MCF 10A (cell line): ENCODE results near the gene FMOD. TPM values are rescaled to one million over a fixed set of nuclear protein-coding genes. Genes with fewer than 3 reads are reported as not detected.

Source experiments
- BruUV-seq: library from RNA; stranded (reverse); fragments of 400-500 nt; replicated peaks from 2 replicates; lab custom pipeline; 2021; lab: Mats Ljungman, UMichigan
- CTCF ChIA-PET: fragments of 300-600 bp; sonication (Branson Sonifier 250); formaldehyde crosslinking; extraction: SDS; loops from one replicate; lab custom pipeline; 2021; ENCODE audit warnings: antibody characterized with exemption, inconsistent platforms; lab: Yijun Ruan, JAX
- POLR2A ChIA-PET: fragments of 300-600, 350-650 bp; sonication (Branson Sonifier 250); formaldehyde crosslinking; extraction: SDS; loops from one replicate; lab custom pipeline; 2020; ENCODE audit warnings: antibody characterized with exemption, inconsistent platforms; lab: Yijun Ruan, JAX
- DNase-seq: peaks from one replicate; pipeline ENCODE4 v3.0.0-alpha.2; 2018; ENCODE audit not compliant: unreplicated experiment
- H3K27ac Mint-ChIP-seq: one replicate; pipeline ENCODE4 v1.8.0; 2022; ENCODE audit warnings: mild to moderate bottlenecking, low read depth, mixed read lengths; ENCODE audit not compliant: unreplicated experiment
- H3K27me3 Mint-ChIP-seq: one replicate; pipeline ENCODE4 v1.8.0; 2022; ENCODE audit warnings: mixed read lengths; ENCODE audit not compliant: insufficient read depth, unreplicated experiment
- H3K36me3 Mint-ChIP-seq: one replicate; pipeline ENCODE4 v1.8.0; 2022; ENCODE audit warnings: mild to moderate bottlenecking, moderate library complexity, mixed read lengths; ENCODE audit not compliant: insufficient read depth, unreplicated experiment
- H3K4me1 Mint-ChIP-seq: one replicate; pipeline ENCODE4 v1.8.0; 2022; ENCODE audit warnings: mixed read lengths; ENCODE audit not compliant: insufficient read depth, unreplicated experiment
- H3K4me3 Mint-ChIP-seq: one replicate; pipeline ENCODE4 v1.8.0; 2022; ENCODE audit warnings: mild to moderate bottlenecking, moderate library complexity, mixed read lengths; ENCODE audit not compliant: unreplicated experiment
- H3K9me3 Mint-ChIP-seq: one replicate; pipeline ENCODE4 v1.8.0; 2022; ENCODE audit warnings: mixed read lengths; ENCODE audit not compliant: unreplicated experiment
- intact Hi-C: fragments of 100-400 bp; cut with micrococcal nuclease; formaldehyde crosslinking; loops from 2 replicates; pipeline ENCODE4 v1.14.1; 2022
- total RNA-seq: library from RNA; stranded (reverse); gene quantifications from 2 replicates; pipeline ENCODE4 v1.2.3, GENCODE V29; 2022
- TF ChIP-seq, protein P1 (sequence below): fragments of 200-600 bp; IDR thresholded peaks from one replicate; pipeline ENCODE4 v1.8.0; 2022; ENCODE audit warnings: antibody characterized with exemption, mild to moderate bottlenecking; ENCODE audit not compliant: unreplicated experiment

FMOD gene
- total RNA-seq, 1 experiment from 2014 or later, result not detected

DNA sequence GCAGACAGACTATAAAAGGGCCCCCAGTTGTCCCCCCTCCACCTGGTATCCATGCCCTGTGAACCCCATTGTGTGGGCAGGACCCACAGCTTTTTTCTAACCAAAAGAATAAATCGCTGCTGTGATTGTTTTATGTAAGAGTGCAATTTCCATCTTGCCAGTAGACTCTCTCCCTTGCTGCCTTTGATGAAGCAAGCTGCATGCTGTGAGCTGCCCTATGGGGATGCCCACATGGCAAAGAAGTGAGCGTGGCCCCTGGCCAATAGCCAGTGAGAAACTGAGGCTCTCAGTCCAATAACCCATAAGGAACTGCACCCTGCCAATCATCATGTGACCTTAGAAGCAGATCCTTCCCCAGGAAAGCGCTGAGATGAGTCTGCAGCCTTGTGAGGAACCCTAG lies 37.8 kb upstream of the FMOD start:
- POLR2A ChIA-PET, result interaction anchor here (0.5 to 1.7 kb wide), 4 partner anchors 11 to 262 kb away, joined by 4 to 6 read pairs (median 4); no protein-coding TSS in a partner anchor
- DNase-seq, result no peak
- peaks cover 11% of the 10 kb centered on the region for H3K9me3 Mint-ChIP-seq
- no peak overlapping the region for H3K27ac Mint-ChIP-seq
- CTCF ChIA-PET, result interaction anchor here (0.9 to 1.0 kb wide), 2 partner anchors 46 to 99 kb away, joined by 3 read pairs; no protein-coding TSS in a partner anchor
- intact Hi-C loops, result no loop called here
- H3K4me3 Mint-ChIP-seq, result no peak overlapping the region
- no peaks in the 10 kb centered on the region for H3K36me3 Mint-ChIP-seq
- TF ChIP-seq, protein P1, sequence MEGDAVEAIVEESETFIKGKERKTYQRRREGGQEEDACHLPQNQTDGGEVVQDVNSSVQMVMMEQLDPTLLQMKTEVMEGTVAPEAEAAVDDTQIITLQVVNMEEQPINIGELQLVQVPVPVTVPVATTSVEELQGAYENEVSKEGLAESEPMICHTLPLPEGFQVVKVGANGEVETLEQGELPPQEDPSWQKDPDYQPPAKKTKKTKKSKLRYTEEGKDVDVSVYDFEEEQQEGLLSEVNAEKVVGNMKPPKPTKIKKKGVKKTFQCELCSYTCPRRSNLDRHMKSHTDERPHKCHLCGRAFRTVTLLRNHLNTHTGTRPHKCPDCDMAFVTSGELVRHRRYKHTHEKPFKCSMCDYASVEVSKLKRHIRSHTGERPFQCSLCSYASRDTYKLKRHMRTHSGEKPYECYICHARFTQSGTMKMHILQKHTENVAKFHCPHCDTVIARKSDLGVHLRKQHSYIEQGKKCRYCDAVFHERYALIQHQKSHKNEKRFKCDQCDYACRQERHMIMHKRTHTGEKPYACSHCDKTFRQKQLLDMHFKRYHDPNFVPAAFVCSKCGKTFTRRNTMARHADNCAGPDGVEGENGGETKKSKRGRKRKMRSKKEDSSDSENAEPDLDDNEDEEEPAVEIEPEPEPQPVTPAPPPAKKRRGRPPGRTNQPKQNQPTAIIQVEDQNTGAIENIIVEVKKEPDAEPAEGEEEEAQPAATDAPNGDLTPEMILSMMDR, result no peak
- no peaks in the 10 kb centered on the region for H3K4me1 Mint-ChIP-seq
- peaks cover 74% of the 10 kb centered on the region for H3K27me3 Mint-ChIP-seq
- BruUV-seq, result no TSS peak

DNA sequence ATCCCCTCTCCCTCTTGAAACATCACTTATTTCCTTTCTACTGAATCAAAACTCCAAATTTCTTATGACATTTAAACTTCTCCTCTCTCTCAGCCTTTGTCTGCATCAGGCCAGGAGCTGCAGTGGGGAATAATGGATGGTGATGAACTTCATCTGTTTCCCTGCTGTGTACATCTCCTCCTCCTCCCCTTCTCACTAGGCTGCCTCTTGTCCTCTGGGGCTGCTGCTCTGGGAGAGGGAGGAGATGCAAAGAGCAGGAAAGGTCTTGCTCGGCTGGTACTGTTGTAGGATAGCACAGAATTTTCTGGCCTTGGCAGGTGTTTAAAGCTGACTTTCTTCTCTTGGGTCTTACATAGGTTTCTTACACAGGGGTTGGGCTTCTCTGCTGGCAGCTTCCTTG lies 31.1 kb upstream of the FMOD start:
- H3K4me1 Mint-ChIP-seq, result no peaks in the 10 kb centered on the region
- TF ChIP-seq, protein P1, result no peak
- peaks cover 76% of the 10 kb centered on the region for H3K27me3 Mint-ChIP-seq
- no peak overlapping the region for H3K27ac Mint-ChIP-seq
- CTCF ChIA-PET, result interaction anchor here (0.7 to 2.8 kb wide), 3 partner anchors 42 to 122 kb away, joined by 3 to 13 read pairs (median 4); no protein-coding TSS in a partner anchor
- no peaks in the 10 kb centered on the region for H3K36me3 Mint-ChIP-seq
- intact Hi-C loops, result no loop called here
- BruUV-seq, result no TSS peak
- POLR2A ChIA-PET, result interaction anchor here (0.6 to 0.7 kb wide), 3 partner anchors 13 to 47 kb away, joined by 3 read pairs; no protein-coding TSS in a partner anchor
- no peak overlapping the region for H3K4me3 Mint-ChIP-seq
- no peak for DNase-seq
- no peaks in the 10 kb centered on the region for H3K9me3 Mint-ChIP-seq

DNA sequence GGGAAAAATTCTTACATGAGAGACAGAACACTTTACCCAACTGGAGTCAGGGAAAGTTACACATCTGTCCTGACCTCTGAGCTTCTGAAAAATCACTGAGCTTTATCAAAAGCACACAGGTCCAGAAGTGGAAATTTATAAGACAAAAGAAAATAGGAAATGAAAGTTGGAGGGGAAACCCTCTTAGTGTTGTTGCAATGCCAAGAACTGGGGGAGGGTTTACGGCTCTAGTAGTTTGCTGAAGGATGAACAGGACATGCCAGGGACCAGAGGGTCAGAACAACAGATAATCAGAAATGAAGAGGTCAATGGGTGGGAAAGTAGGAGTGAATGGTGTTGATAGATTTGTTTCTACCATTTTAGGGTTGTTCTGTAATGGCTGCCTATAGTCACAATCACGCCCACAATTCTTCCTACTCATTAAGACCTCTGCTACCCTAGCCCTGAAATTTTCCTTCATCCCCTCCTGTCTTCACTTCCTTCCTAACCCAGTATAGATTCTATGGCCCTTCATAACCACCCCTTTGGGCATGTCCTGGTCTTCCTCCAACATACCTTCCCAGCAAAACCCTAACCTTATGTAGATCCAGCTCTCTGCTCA lies 30.3 kb upstream of the FMOD start:
- peaks cover 76% of the 10 kb centered on the region for H3K27me3 Mint-ChIP-seq
- no peak for DNase-seq
- no peak overlapping the region for H3K4me3 Mint-ChIP-seq
- no peaks in the 10 kb centered on the region for H3K9me3 Mint-ChIP-seq
- ChIA-PET CTCF (interaction anchor here (0.7 to 2.8 kb wide), 6 partner anchors 41 to 1828 kb away, joined by 3 to 13 read pairs (median 4); no protein-coding TSS in a partner anchor), POLR2A (no interaction called here)
- no peaks in the 10 kb centered on the region for H3K4me1 Mint-ChIP-seq
- TF ChIP-seq, protein P1, result no peak
- no peak overlapping the region for H3K27ac Mint-ChIP-seq
- intact Hi-C loops, result no loop called here
- no TSS peak for BruUV-seq
- H3K36me3 Mint-ChIP-seq, result no peaks in the 10 kb centered on the region

DNA sequence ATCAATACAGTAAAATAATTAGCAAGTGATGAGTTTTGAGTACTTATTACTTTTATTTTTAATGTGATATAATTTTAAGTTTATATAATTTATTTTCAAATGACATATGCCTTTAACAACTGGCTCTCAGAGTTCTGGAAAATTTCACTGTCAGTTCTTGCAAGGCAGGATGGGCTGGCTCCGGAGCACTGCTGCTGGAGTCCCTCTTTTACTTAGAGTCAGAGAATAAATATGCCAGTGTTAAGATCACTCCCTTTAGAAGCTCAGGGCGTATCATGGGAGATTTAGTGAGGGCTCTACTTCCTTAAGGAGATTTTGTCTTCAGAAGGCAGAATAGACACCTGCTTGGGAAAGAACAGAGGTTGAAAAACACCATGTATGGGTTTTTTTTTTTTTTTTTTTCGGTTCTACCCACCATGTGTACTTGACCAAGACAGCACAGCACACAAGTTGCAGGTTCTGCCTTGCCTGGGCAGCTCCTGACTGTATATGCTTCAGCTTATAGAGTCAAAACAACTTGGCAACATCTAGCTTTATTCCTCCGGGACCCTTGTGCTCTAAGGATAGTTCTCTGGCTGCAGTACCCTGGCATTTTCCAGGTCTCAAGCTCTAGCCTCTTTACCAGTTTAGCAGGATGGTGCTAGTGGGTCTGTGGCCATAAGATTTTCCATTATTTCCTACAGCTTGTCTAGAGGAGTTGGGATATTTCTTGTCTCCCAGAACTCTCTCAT lies 29.7 kb upstream of the FMOD start:
- TF ChIP-seq, protein P1, result no peak
- CTCF ChIA-PET, result interaction anchor here (0.6 to 2.8 kb wide), 8 partner anchors 41 to 1828 kb away, joined by 3 to 13 read pairs (median 4); no protein-coding TSS in a partner anchor
- no peaks in the 10 kb centered on the region for H3K9me3 Mint-ChIP-seq
- BruUV-seq, result no TSS peak
- POLR2A ChIA-PET, result no interaction called here
- H3K36me3 Mint-ChIP-seq, result no peaks in the 10 kb centered on the region
- H3K27ac Mint-ChIP-seq, result no peak overlapping the region
- DNase-seq, result no peak
- H3K4me3 Mint-ChIP-seq, result no peak overlapping the region
- H3K4me1 Mint-ChIP-seq, result no peaks in the 10 kb centered on the region
- intact Hi-C loops, result no loop called here
- peaks cover 71% of the 10 kb centered on the region for H3K27me3 Mint-ChIP-seq
